HEK293 (cell line): Measurements from ENCODE around the gene IFFO2.

Source experiments
- CTCF ChIA-PET: fragments of 350-600 bp; formaldehyde crosslinking; extraction: SDS; loops from one replicate; lab custom pipeline; 2021; ENCODE audit warnings: antibody characterized with exemption; lab: Yijun Ruan, JAX
- POLR2A ChIA-PET: fragments of 300-600 bp; formaldehyde crosslinking; extraction: SDS; loops from one replicate; lab custom pipeline; 2020; ENCODE audit warnings: antibody characterized with exemption, inconsistent platforms; lab: Yijun Ruan, JAX
- H3K27ac ChIP-seq: fragments of 200-500 bp; sonication (Bioruptor generic); 2 replicates; pipeline ENCODE4 v1.5.1; 2014; ENCODE audit warnings: low read depth, low read length, control low read depth, inconsistent platforms; ENCODE audit errors: extremely low read depth
- H3K36me3 ChIP-seq, 2 experiments: fragments of 200-500 bp in 1 of 2; sonication (Bioruptor generic) in 1 of 2; 1 replicate in 1 of 2; 2 replicates in 1 of 2; pipeline ENCODE4 v1.5.1; 2014 to 2017; ENCODE audit warnings: inconsistent platforms in 2 of 2, low read length in 2 of 2; ENCODE audit not compliant: control insufficient read depth in 2 of 2, insufficient read depth in 1 of 2
- H3K4me1 ChIP-seq: fragments of 200-500 bp; sonication (Bioruptor generic); 2 replicates; pipeline ENCODE4 v1.5.1; 2014; ENCODE audit warnings: mild to moderate bottlenecking, low read length, inconsistent platforms; ENCODE audit not compliant: control insufficient read depth, insufficient read depth
- H3K4me3 ChIP-seq: 2 replicates; pipeline ENCODE4 v1.5.1; 2011; ENCODE audit warnings: low read depth, mild to moderate bottlenecking, control low read depth, low read length, moderate library complexity
- H3K9me3 ChIP-seq: fragments of 200-500 bp; sonication (Bioruptor generic); 2 replicates; pipeline ENCODE4 v1.5.1; 2014; ENCODE audit warnings: low read depth, low read length, inconsistent platforms; ENCODE audit not compliant: control insufficient read depth, insufficient read depth
- AEBP2 ChIP-seq: fragments of 450-650 bp; formaldehyde crosslinking; IDR thresholded peaks from 2 replicates; pipeline ENCODE4 v1.5.1; 2016; ENCODE audit warnings: missing biosample characterization, missing genetic modification characterization, borderline replicate concordance
- FEZF1 ChIP-seq: fragments of 450-650 bp; formaldehyde crosslinking; IDR thresholded peaks from 2 replicates; pipeline ENCODE4 v1.5.1; 2016; ENCODE audit warnings: missing biosample characterization, missing genetic modification characterization
- HIC1 ChIP-seq: fragments of 450-650 bp; formaldehyde crosslinking; IDR thresholded peaks from 2 replicates; pipeline ENCODE4 v1.5.1; 2016; ENCODE audit warnings: missing biosample characterization, missing genetic modification characterization
- SP2 ChIP-seq: fragments of 450-650 bp; formaldehyde crosslinking; IDR thresholded peaks from 2 replicates; pipeline ENCODE4 v1.5.1; 2016; ENCODE audit warnings: missing biosample characterization, missing genetic modification characterization
- ZNF202 ChIP-seq: fragments of 450-650 bp; formaldehyde crosslinking; IDR thresholded peaks from 2 replicates; pipeline ENCODE4 v1.5.1; 2016; ENCODE audit warnings: missing biosample characterization, missing genetic modification characterization, borderline replicate concordance
- ZNF221 ChIP-seq: fragments of 450-650 bp; formaldehyde crosslinking; IDR thresholded peaks from 2 replicates; pipeline ENCODE4 v1.5.1; 2017; ENCODE audit warnings: missing biosample characterization, missing genetic modification characterization, borderline replicate concordance
- ZNF274 ChIP-seq, 2 experiments: fragments of 200-500 bp in 1 of 2; fragments of 450-650 bp in 1 of 2; sonication (Bioruptor generic) in 1 of 2; formaldehyde crosslinking in 1 of 2; IDR thresholded peaks; 2 replicates each; pipeline versions ENCODE4 v1.5.1 to v1.6.1; 2014 to 2016; ENCODE audit warnings: borderline replicate concordance in 1 of 2, inconsistent platforms in 1 of 2, low read length in 1 of 2, missing biosample characterization in 1 of 2, missing genetic modification characterization in 1 of 2
- ZNF302 ChIP-seq: fragments of 450-650 bp; formaldehyde crosslinking; IDR thresholded peaks from 2 replicates; pipeline ENCODE4 v1.5.1; 2016; ENCODE audit warnings: missing biosample characterization, missing genetic modification characterization, low read depth
- ZNF416 ChIP-seq: fragments of 450-650 bp; formaldehyde crosslinking; IDR thresholded peaks from 2 replicates; pipeline ENCODE4 v1.5.1; 2016; ENCODE audit warnings: missing biosample characterization, missing genetic modification characterization
- ZNF423 ChIP-seq: fragments of 450-650 bp; formaldehyde crosslinking; IDR thresholded peaks from 2 replicates; pipeline ENCODE4 v1.5.1; 2016; ENCODE audit warnings: missing biosample characterization, missing genetic modification characterization
- ZNF621 ChIP-seq: fragments of 450-650 bp; formaldehyde crosslinking; IDR thresholded peaks from 2 replicates; pipeline ENCODE4 v1.5.1; 2017; ENCODE audit warnings: missing biosample characterization, missing genetic modification characterization
- ZNF664 ChIP-seq: fragments of 450-650 bp; formaldehyde crosslinking; IDR thresholded peaks from 2 replicates; pipeline ENCODE4 v1.5.1; 2016; ENCODE audit warnings: missing biosample characterization, missing genetic modification characterization
- ZNF768 ChIP-seq: fragments of 450-650 bp; formaldehyde crosslinking; IDR thresholded peaks from 2 replicates; pipeline ENCODE4 v1.5.1; 2018; ENCODE audit warnings: missing biosample characterization, mild to moderate bottlenecking, missing genetic modification characterization
- ZNF785 ChIP-seq: fragments of 450-650 bp; formaldehyde crosslinking; IDR thresholded peaks from 2 replicates; pipeline ENCODE4 v1.5.1; 2016; ENCODE audit warnings: missing biosample characterization, missing genetic modification characterization
- ZSCAN16 ChIP-seq: fragments of 450-650 bp; formaldehyde crosslinking; IDR thresholded peaks from 2 replicates; pipeline ENCODE4 v1.5.1; 2016; ENCODE audit warnings: missing biosample characterization, missing genetic modification characterization
- ZXDB ChIP-seq: fragments of 450-650 bp; formaldehyde crosslinking; IDR thresholded peaks from 2 replicates; pipeline ENCODE4 v1.5.1; 2016; ENCODE audit warnings: missing biosample characterization, missing genetic modification characterization
- TF ChIP-seq, protein P1 (sequence below): fragments of 450-650 bp; formaldehyde crosslinking; IDR thresholded peaks from 2 replicates; pipeline ENCODE4 v1.5.1; 2017; ENCODE audit warnings: missing biosample characterization, mild to moderate bottlenecking, missing genetic modification characterization, moderate library complexity

The IFFO2 gene

DNA sequence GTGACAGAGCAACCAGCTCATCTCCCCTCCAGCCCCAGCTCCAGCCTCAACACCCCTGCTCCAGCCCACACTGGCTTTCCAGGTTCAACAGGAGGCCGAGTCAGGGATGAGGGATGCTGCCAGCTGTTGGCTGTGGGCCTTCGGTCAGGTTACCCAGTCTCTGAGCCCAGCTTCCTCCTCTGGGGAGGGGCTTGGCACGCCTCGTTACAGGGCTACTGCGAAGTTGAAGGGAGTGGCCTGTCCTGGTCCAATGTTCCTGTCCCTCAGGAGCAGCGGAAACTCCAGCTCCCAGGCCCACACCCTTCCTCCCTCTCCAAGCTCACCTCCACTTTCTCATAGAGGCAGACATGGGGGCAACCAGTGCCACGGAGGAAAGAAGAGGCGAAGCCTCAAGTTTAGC, 81.9 kb downstream of the IFFO2 start:
- Histone ChIP-seq H3K36me3 (no peaks in the 10 kb centered on the region), H3K27ac (no peak overlapping the region), H3K4me1 (no peaks in the 10 kb centered on the region), H3K4me3 (no peak overlapping the region), H3K9me3 (no peaks in the 10 kb centered on the region)
- ChIA-PET POLR2A (no interaction called here), CTCF (interaction anchor here (0.6 to 3.4 kb wide), 12 partner anchors 9 to 1098 kb away, joined by 3 to 37 read pairs (median 3); no protein-coding TSS in a partner anchor)
- no peak for TF ChIP-seq ZNF621 (tag by site-specific recombination)

- H3K4me1 ChIP-seq: no peaks in the 10 kb centered on the region
- CTCF ChIA-PET: interaction anchor here (0.6 to 3.4 kb wide), 12 partner anchors 10 to 1098 kb away, joined by 3 to 37 read pairs (median 4); no protein-coding TSS in a partner anchor
- no peaks in the 10 kb centered on the region for H3K9me3 ChIP-seq
- POLR2A ChIA-PET: no interaction called here
- no peak for TF ChIP-seq ZNF274 (IDR thresholded peaks at IDR 0.05; ENCODE audit: low read length)
- TF ChIP-seq ZNF274 (tag by site-specific recombination; IDR thresholded peaks at IDR 0.05; ENCODE audit: borderline replicate concordance): no peak
- TF ChIP-seq, all 188 proteins: peak for 0
- H3K4me3 ChIP-seq: no peak overlapping the region
- no peak overlapping the region for H3K27ac ChIP-seq
- H3K36me3 ChIP-seq: no peaks in the 10 kb centered on the region
Measured at GRCh38 chr1:18874036-18874435, 82.4 kb downstream of the IFFO2 start.

GRCh38 chr1:18872071-18872611, 84.3 kb downstream of the IFFO2 start:
- ChIA-PET CTCF (interaction anchor here (0.7 kb wide), 1 partner anchor 12 kb away, joined by 3 read pairs; no protein-coding TSS in a partner anchor), POLR2A (no interaction called here)
- H3K4me1 ChIP-seq: no peaks in the 10 kb centered on the region
- H3K36me3 ChIP-seq: no peaks in the 10 kb centered on the region
- H3K4me3 ChIP-seq: no peak overlapping the region
- H3K27ac ChIP-seq: no peak overlapping the region
- TF ChIP-seq ZNF785 (tag by site-specific recombination): no peak
- no peak for TF ChIP-seq ZNF221
- TF ChIP-seq, protein P1, sequence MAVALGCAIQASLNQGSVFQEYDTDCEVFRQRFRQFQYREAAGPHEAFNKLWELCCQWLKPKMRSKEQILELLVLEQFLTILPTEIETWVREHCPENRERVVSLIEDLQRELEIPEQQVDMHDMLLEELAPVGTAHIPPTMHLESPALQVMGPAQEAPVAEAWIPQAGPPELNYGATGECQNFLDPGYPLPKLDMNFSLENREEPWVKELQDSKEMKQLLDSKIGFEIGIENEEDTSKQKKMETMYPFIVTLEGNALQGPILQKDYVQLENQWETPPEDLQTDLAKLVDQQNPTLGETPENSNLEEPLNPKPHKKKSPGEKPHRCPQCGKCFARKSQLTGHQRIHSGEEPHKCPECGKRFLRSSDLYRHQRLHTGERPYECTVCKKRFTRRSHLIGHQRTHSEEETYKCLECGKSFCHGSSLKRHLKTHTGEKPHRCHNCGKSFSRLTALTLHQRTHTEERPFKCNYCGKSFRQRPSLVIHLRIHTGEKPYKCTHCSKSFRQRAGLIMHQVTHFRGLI: no peak
- TF ChIP-seq ZNF768 (tag by site-specific recombination): no peak
- no peak for TF ChIP-seq ZNF664 (tag by site-specific recombination)
- TF ChIP-seq AEBP2: no peak
- TF ChIP-seq ZNF416 (tag by site-specific recombination): no peak
- TF ChIP-seq FEZF1 (tag by site-specific recombination): no peak
- TF ChIP-seq ZXDB (tag by site-specific recombination): no peak
- no peak for TF ChIP-seq ZNF423 (tag by site-specific recombination)
- no peak for TF ChIP-seq HIC1 (tag by site-specific recombination)
- no peak for TF ChIP-seq SP2
- TF ChIP-seq ZNF302 (tag by site-specific recombination): no peak
- no peak for TF ChIP-seq ZNF202 (tag by site-specific recombination)
- TF ChIP-seq ZSCAN16: no peak
- no peaks in the 10 kb centered on the region for H3K9me3 ChIP-seq
